GM19351 (cell line): ENCODE results near the gene PTH2.
"Not testable (repeated sequence)": the region's sequence is repeated elsewhere in the genome, so short reads cannot be mapped to it uniquely, and the experiment has no call there.

Experiments
- ATAC-seq: cut with Tn5 transposase; IDR thresholded peaks from one replicate; pipeline ENCODE4 v1.9.1; 2021; ENCODE audit warnings: mild to moderate bottlenecking, moderate library complexity; ENCODE audit not compliant: unreplicated experiment

PTH2 gene

DNA sequence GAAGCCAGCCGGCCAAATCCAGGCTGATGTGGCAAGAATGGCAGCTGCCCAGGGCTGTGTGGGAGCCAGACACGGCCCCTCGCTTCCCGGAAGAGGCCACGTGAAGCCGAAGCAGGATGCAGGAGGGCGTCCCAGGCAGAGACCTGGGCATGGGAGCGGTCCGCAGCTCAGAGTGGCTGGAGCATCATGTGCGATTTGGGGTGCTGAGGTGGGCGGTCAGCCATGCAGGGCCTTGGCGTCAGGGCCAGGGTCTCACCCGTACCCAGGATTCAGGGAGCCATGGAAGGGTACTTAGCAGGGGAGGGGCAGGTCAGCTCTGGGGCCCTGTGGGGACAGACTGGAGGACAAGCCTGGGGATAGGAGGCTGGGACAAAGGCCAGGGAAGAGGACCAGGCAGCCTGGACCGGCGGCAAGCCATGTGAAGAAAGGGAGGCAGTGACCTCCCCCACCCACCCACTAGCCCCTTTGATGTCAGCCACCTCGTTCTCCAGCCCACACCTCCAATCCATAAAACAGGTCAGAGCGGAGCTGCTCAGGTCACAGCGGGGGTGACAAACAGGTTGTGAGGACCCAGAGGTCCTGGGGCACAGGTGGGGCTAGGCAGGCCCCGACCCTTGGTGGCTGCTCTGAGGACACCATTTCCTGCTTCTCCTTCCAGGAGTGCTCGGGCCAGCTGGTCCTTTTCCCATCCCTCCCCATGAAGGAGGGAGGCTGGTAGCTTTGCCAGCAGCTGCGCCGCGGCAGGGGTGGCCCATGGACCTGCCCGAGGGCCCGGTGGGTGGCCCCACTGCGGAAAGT lies 32.9 kb downstream of the PTH2 start:
- ATAC-seq, result no peak

GRCh38 chr19:49389406-49389805 lies 33.8 kb downstream of the PTH2 start:
- no peak for ATAC-seq

- ATAC-seq, result no peak
Observed at GRCh38 chr19:49387936-49388372, 35.3 kb downstream of the PTH2 start, which contains the start of gene KASH5. Gene KASH5 (plus strand): TSS chr19:49388249. CDS start chr19:49390884, 2,635 bp downstream.

- no peak for ATAC-seq
Observed at GRCh38 chr19:49383599-49383998, 39.6 kb downstream of the PTH2 start.

DNA sequence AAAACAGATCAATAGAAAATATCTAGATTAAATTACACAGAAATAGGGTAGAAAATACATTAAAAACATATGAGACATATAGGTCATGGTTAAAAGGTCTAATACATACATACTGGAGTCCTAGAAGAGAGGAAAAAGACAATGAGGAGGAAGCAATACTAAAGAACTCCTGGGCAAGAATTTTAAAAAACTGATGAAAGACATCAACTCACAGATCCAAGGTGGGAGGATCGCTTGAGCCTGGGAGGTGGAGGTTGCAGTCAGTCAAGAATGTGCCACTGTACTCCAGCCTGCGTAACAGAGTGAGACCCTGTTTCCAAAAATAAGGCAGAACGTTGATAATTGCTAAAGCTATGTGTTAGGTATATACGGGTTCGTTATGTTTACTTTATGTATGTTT lies 40.6 kb downstream of the PTH2 start:
- no peak for ATAC-seq

- ATAC-seq, result no peak
Observed at GRCh38 chr19:49380391-49380790, 42.9 kb downstream of the PTH2 start.

DNA sequence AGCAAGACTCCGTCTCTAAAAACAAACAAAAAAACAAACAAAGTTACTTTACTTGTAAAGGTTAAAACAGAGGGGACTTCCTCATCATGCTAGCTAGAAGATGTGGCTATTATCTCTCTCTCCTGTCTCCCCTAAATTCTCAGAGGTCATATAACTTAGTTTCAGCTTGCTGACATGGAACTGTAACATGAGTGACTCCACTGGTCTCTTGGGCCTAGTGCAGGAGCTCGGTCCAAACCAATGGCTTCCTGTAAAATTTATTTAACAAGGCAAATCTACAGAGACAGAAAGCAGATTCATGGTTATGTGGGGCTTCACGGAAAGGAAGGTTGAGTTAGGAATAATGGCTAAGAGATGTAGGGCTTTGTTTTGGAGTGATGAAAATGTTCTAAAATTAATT lies 44.7 kb downstream of the PTH2 start:
- ATAC-seq, result no peak

DNA sequence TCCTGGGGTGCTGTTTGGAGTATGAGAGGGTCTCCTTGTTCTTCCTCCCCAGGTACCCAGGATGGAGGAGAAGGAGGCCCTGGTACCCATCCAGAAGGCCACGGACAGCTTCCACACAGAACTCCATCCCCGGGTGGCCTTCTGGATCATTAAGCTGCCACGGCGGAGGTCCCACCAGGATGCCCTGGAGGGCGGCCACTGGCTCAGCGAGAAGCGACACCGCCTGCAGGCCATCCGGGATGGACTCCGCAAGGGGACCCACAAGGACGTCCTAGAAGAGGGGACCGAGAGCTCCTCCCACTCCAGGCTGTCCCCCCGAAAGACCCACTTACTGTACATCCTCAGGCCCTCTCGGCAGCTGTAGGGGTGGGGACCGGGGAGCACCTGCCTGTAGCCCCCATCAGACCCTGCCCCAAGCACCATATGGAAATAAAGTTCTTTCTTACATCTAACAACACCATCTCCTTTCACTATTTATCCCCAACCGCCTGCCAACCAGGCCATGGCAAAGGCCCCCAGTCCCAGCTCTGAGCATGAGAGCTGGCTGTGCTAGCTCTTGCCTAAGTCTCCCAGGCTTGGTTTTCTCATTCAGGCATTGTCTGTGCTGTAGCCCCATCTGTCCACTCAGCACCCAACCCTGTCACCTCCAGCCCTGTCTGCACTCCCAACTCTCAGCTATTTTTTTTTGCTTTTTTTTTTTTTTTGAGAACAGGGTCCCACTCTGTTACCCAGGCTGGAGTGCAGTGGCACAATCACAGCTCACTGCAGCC lies 48.4 kb downstream of the PTH2 start:
- ATAC-seq, result no peak

DNA sequence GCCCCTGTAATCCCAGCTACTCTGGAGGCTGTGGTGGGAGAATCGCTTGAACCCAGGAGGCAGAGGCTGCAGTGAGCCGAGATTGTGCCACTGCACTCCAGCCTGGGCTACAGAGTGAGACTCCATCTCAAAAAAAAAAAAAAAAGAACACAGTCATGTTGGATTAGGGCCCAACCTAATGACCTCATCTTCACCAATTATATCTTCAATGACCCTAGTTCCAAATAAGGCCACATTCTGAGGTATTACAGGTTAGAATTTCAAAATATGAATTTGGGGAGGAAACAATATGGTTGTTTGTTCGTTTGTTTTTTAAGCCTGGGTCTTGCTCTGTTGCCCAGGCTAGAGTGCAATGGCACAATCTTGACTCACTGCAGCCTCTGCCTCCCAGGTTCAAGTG lies 50.1 kb downstream of the PTH2 start:
- not testable (repeated sequence) for ATAC-seq
